ENCODE data around the gene NRP1. TPM values are rescaled to one million over a fixed set of nuclear protein-coding genes. Genes with fewer than 3 reads are reported as not detected.

Gene NRP1
- total and polyA plus RNA-seq, 5 experiments from 2014 or later = 0.60 to 0.88 TPM; not detected in 3

DNA sequence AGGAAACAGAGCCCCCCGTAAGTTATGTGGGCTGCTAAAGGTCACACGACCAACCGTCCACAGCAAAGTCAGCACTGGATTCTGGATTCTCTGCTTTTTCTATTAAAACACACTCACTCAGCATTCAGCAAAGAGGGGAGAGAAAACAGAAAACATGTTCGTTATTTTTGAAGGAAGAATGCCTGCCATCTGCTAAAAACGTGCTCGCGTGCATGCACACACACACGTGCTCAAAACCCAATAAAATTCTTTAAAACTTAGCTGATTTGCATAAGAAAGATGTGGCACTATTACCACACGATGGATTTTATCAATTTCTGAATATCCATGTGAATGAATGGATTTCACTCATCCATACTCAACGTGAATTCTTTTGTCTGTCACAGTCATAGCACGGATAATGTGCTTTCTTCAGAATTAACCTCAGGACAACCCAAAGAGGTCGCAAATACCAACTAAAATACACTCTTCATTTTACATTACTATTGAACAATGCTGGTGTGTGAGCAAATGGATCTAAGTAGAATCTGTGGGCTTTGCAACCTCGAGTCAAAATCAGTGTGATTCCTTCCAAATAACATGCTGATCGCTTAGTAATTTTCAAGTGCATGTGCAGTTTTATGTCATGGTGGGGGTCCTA lies 40.8 kb downstream of the NRP1 start:
- Mint-ChIP-seq H3K9me3 (no peaks in the 10 kb centered on the region), H3K36me3 (peaks cover 0 to 4% (median 0%) of the 10 kb centered on the region in 3 donors), H3K27ac (no peak overlapping the region), H3K4me3 (no peak overlapping the region), H3K4me1 (peaks cover 0 to 5% (median under 1%) of the 10 kb centered on the region in 4 donors), H3K27me3 (peaks cover 3 to 22% (median 8%) of the 10 kb centered on the region in 5 donors)
- POLR2A ChIA-PET = interaction anchor here (0.6 kb wide), 1 partner anchor 1050 kb away, joined by 6 read pairs; no protein-coding TSS in a partner anchor
- ATAC-seq (no peak), DNase-seq (no peak)

DNA sequence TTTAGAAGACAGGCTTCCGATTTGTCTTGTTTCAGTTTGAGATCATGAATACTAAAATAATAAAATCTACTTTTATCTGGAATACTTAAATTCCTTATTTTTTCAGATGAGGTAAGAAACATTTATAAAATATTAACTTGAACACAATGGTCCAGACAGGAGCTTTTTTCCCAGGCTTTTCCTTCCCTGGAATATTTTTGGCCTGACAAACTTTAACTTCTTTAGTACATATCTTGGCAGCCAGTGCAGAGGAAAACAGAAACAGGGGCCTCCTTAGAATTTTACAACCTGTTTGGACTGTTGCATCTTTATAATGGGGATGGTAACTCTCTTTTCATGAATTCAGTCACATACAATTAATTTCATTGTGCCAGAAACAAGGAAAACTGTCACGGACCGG lies 41.4 kb downstream of the NRP1 start:
- Mint-ChIP-seq H3K9me3 (no peaks in the 10 kb centered on the region), H3K27me3 (peaks cover 3 to 22% (median 8%) of the 10 kb centered on the region in 5 donors), H3K36me3 (peaks cover 0 to 4% (median 0%) of the 10 kb centered on the region in 3 donors), H3K4me3 (no peak overlapping the region), H3K4me1 (no peaks in the 10 kb centered on the region), H3K27ac (no peak overlapping the region)
- POLR2A ChIA-PET = no interaction called here
- ATAC-seq (no peak), DNase-seq (no peak)

DNA sequence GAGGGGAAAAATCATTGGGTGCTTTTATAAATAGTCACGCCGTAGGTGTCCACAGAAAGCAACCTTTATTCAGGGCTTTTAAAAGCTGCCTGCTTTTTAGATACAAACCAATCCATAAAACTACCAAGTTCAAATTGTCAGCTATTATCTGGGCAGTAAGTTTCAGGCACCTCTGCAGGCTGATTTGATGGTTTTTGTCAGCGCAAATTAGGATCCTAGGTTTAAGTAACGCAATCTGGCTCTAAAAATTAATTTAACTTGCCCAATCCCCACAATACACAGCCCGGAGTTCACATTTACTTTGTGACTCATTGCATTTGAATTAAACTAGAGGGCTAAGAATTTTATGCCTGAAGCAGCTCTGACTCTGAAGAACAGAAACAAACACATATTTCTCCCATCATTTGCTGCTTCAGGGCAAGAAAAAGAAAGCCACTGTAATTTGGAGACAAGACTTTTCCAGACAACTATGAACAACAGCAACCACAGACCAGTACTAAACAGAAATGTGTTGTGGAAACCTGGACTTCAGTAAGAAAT lies 43.3 kb downstream of the NRP1 start:
- Mint-ChIP-seq H3K27me3 (peaks cover 3 to 25% (median 8%) of the 10 kb centered on the region in 5 donors), H3K4me1 (no peaks in the 10 kb centered on the region), H3K4me3 (no peak overlapping the region), H3K36me3 (peaks cover 0 to 4% (median 0%) of the 10 kb centered on the region in 3 donors), H3K27ac (no peak overlapping the region), H3K9me3 (no peaks in the 10 kb centered on the region)
- ATAC-seq (no peak), DNase-seq (no peak)
- POLR2A ChIA-PET = no interaction called here

DNA sequence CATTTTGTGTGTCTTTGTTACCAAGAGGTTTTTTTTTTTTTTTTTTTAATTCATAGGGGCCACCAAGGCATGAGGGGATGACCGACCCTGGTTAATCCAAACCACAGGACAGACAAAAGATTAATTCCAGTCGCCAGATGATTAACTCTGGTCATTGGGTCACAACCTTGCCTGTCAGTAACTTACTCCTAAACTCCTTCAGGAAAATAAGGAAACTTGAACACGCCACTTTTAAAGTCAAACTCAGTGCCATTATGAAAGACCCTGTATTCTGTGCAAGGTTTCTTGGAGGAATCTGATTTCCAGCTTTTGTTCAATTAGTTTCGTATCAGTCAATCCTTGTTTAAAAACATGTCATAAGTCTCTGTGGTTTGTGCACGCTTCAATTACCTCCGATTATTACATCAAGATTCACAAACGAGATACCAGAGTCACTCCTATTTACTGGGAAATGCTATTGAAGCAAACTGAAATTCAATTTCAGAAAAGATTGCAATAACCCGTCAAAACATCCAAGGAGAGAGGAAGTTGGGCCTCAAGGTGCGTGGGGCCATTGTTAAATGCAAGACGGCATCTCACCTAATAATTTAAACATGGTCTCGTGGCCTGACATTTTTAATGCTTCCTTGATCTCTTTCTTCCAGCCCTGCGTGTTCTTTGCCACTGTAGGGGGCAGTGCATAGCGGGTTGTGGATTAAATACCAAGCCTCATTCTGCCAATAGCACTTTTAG lies 44.0 kb downstream of the NRP1 start:
- POLR2A ChIA-PET = no interaction called here
- Mint-ChIP-seq H3K9me3 (no peaks in the 10 kb centered on the region), H3K4me3 (no peak overlapping the region), H3K27ac (no peak overlapping the region), H3K4me1 (no peaks in the 10 kb centered on the region), H3K36me3 (peaks cover 0 to 4% (median 0%) of the 10 kb centered on the region in 3 donors), H3K27me3 (peaks cover 6 to 31% (median 11%) of the 10 kb centered on the region in 5 donors)
- DNase-seq (no peak), ATAC-seq (no peak)

DNA sequence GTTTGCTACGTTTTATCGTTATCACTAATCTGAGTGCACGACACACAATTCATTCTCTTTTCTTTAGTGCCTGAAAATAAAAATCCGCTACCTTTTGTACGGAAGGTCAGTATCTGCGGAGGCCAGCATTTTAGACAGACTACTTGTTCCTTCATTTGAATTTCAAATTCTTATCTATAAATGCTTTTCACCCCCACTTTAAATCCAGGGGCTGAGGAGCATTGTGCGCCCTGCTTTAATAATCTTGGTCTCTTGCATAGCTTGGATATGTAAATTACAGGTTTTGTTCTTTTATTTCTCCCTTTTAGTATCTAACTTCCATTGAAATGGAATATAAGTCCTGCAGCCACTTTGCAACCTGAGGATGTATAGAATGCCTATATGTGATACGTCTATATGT lies 44.7 kb downstream of the NRP1 start:
- ATAC-seq (no peak), DNase-seq (no peak)
- no peaks in the 10 kb centered on the region for H3K9me3 Mint-ChIP-seq
- POLR2A ChIA-PET = no interaction called here
- H3K36me3 Mint-ChIP-seq = peaks cover 0 to 4% (median 0%) of the 10 kb centered on the region in 3 donors
- H3K4me1 Mint-ChIP-seq = no peaks in the 10 kb centered on the region
- no peak overlapping the region for H3K27ac Mint-ChIP-seq
- peaks cover 6 to 38% (median 11%) of the 10 kb centered on the region in 5 donors for H3K27me3 Mint-ChIP-seq
- no peak overlapping the region for H3K4me3 Mint-ChIP-seq

DNA sequence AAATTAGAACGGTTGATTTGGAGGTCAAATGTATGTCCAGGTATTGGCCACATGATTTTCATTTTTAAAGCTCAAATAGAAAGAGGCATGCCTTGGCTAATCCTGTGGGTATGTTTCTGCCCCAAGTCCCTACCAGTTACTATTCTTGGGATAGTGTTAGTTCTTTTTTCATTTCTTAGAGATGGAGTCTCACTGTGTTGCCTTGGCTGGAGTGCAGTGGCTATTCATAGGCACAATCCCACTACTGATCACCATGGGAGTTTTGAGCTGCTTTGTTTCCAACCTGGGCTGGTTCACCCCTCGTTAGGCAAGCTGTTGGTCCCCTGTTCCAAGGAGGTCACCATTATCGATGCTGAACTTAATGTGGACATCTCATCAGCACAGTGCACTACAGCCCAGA lies 46.3 kb downstream of the NRP1 start:
- DNase-seq (no peak), ATAC-seq (no peak)
- H3K27me3 Mint-ChIP-seq = peaks cover 6 to 40% (median 12%) of the 10 kb centered on the region in 5 donors
- H3K9me3 Mint-ChIP-seq = no peaks in the 10 kb centered on the region
- H3K27ac Mint-ChIP-seq = no peak overlapping the region
- H3K36me3 Mint-ChIP-seq = peaks cover 0 to 4% (median 0%) of the 10 kb centered on the region in 3 donors
- H3K4me3 Mint-ChIP-seq = no peak overlapping the region
- H3K4me1 Mint-ChIP-seq = no peaks in the 10 kb centered on the region
- POLR2A ChIA-PET = no interaction called here

DNA sequence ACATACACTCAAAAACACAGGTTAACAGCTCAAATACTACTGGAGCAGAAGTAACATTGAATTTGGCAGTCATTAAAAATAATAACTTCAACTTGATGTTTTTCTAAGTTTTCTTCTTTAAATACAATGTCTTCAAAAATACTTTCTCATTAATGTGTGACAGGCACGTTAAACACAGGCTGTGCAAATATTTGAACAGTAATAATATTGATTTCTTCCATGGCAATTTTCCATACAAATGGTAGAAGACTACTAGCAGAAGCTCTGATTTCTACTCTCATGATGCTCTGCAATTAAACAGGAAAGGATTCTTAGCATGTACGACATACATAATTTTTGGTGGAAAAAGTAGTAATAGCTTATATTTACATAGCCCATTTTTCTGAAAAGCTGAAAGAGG lies 47.4 kb downstream of the NRP1 start:
- H3K27ac Mint-ChIP-seq = no peak overlapping the region
- POLR2A ChIA-PET = no interaction called here
- no peak for ATAC-seq
- peaks cover 0 to 4% (median 0%) of the 10 kb centered on the region in 3 donors for H3K36me3 Mint-ChIP-seq
- H3K9me3 Mint-ChIP-seq = no peaks in the 10 kb centered on the region
- no peak overlapping the region for H3K4me3 Mint-ChIP-seq
- H3K4me1 Mint-ChIP-seq = no peaks in the 10 kb centered on the region
- DNase-seq = no peak
- H3K27me3 Mint-ChIP-seq = peaks cover 6 to 40% (median 13%) of the 10 kb centered on the region in 5 donors

DNA sequence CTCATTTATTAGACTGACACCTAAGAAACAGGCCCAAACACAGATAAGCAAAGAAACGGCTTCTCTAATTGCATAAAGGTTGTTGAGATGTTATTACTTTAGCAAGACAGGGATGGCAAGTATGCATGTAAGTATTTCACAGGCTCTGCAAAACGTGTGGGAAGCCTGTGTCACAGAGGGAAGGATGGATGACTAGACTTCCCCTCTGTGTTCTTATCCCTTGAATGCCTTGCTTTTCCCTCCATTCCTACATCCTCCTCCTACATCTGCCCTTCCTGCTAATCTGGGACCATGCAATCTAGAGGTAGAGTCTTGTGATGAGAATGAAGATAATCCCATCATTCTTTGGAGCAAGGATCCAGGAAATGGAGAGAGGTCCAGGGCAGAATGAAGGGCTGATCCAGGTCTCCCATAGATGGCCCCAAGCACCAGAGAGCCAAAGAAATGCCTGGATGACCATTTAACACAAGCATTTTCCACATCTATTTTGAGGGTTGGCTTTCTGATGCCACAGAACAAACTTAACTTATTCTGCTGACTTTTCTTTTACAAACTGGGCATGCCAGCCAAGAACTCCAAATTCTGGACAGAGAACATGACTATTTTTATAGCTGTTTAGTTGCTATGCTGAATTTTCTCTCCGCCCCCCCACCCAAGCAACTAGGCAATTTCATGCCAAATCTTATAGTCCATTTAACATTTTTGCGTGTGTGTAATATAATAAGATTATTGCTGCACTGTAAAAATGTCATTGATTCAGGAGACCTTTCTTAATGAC lies 48.1 kb downstream of the NRP1 start:
- H3K4me1 Mint-ChIP-seq = no peaks in the 10 kb centered on the region

DNA sequence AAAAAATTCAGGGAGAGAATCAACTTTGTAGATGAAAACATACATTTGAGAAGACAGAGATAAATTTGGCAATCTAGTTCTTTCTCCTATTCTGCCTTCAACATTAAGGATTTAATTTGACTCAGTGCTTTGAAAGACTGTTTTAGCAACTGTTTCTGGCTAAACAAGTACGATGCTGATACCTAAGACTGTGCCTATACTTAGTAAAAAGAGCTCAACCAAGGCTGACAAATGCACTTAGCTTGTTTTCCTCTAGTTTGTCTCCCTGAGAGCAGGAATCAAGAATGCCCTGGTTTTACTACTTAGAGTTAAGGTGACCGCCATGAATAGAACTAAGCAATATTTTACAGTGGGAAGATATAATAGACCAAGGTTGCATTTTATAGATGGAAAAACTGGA lies 49.5 kb downstream of the NRP1 start:
- Mint-ChIP-seq H3K36me3 (no peaks in the 10 kb centered on the region), H3K4me1 (no peaks in the 10 kb centered on the region), H3K4me3 (no peak overlapping the region), H3K27me3 (peaks cover 3 to 27% (median 12%) of the 10 kb centered on the region in 5 donors), H3K9me3 (no peaks in the 10 kb centered on the region), H3K27ac (no peak overlapping the region)
- DNase-seq = no peak
- no peak for ATAC-seq
- POLR2A ChIA-PET = no interaction called here

More for the DNA sequence above, 48.1 kb downstream of the NRP1 start:
- Mint-ChIP-seq H3K4me3 (no peak overlapping the region), H3K27me3 (peaks cover 7 to 40% (median 13%) of the 10 kb centered on the region in 5 donors), H3K36me3 (peaks cover 0 to under 1% (median 0%) of the 10 kb centered on the region in 3 donors), H3K9me3 (no peaks in the 10 kb centered on the region), H3K27ac (no peak overlapping the region)
- POLR2A ChIA-PET = no interaction called here
- DNase-seq (no peak), ATAC-seq (no peak)

DNA sequence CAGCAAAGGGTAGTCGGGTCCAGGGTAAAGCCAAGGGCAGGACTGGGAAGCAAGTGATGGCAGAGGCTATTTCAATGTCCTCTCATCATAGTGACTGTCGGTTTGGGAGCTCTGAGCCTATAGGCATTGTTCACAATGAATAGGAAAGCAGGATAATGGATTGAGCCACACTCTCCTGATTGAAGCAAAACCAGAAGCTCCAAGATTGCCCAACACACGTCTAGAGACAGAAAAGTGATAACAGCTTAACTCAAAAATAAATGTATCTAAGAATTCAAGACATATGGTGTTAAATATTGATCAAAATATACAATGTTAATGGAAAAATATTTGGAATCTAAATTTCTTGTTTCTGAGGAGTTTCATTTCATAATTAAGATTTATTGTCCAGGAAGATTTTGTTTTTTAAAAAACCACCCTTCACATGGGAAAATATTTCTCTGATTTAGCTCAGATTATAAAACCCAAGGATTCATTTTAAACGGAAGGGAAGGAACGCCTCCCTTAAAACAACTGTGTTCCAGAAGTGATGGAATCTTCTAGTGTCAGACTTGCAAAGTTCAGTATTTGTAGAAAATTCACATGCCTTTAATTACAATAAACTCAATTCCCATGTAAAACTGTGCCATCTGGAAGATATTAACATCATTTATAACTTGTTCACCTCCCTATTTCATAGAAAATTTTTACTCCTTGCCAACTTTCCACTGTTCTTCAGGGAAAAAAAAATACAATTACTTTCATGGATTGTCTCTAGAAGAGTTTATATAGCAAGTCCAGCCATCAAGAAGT lies 54.5 kb downstream of the NRP1 start:
- Mint-ChIP-seq H3K36me3 (no peaks in the 10 kb centered on the region), H3K27ac (peak overlapping the region in 1 of 10 donors; percentile 28), H3K27me3 (peaks cover 0 to 7% (median 4%) of the 10 kb centered on the region in 5 donors), H3K9me3 (no peaks in the 10 kb centered on the region), H3K4me1 (no peaks in the 10 kb centered on the region), H3K4me3 (no peak overlapping the region)
- DNase-seq (no peak), ATAC-seq (no peak)
- POLR2A ChIA-PET = interaction anchor here (0.7 kb wide), 1 partner anchor 27 kb away, joined by 6 read pairs; no protein-coding TSS in a partner anchor

DNA sequence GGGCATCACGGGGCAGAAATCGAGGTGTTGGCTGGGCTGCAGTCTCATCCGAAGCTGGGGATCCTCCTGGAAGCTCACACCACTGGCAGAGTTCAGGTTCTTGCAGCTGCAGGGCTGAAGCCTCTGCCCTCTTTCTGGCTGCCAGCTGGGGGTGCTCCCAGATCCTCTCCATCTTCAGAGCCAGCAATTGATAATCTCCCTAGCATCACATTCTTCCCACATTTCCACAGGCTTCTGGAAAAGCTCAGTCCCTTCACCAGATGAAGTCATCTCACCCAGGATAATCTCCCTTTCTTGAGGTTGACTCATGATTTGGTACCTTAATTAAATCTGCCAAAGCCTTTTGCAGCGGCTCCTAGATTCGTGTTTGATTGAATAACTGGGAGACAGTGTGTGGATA lies 55.2 kb downstream of the NRP1 start:
- Mint-ChIP-seq H3K4me1 (no peaks in the 10 kb centered on the region), H3K27ac (no peak overlapping the region), H3K4me3 (no peak overlapping the region), H3K9me3 (no peaks in the 10 kb centered on the region), H3K27me3 (peaks cover 0 to 7% (median 3%) of the 10 kb centered on the region in 5 donors), H3K36me3 (no peaks in the 10 kb centered on the region)
- ATAC-seq (no peak), DNase-seq (no peak)
- POLR2A ChIA-PET = no interaction called here

DNA sequence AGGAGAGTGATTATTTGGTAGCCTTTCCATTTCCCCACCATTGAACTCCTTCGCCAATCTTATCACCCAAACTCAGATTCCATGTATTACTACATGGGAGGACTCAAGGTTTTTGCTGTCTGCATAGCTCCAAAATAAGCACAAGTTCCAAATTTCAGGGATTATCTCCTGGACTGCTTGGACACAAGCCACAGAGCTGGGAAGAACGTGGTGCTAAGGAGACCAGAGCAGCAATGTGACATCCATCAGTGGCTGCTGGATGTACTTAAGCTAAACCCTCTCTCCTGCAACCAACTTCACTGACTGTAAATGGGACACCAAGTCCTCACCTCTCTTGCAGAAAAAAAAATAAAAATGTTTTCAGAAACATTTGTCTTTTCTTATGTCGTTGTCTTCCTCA lies 56.3 kb downstream of the NRP1 start:
- POLR2A ChIA-PET = no interaction called here
- Mint-ChIP-seq H3K27me3 (peaks cover 0 to 8% (median 1%) of the 10 kb centered on the region in 5 donors), H3K9me3 (no peaks in the 10 kb centered on the region), H3K4me1 (no peaks in the 10 kb centered on the region), H3K4me3 (no peak overlapping the region), H3K36me3 (no peaks in the 10 kb centered on the region), H3K27ac (no peak overlapping the region)
- DNase-seq (no peak), ATAC-seq (no peak)

Measured in naive thymus-derived CD8-positive, alpha-beta T cell (primary cell).